ENCODE measurements around the gene MCHR2.
A peak's percentile ranks its signal among the peaks of the same experiment; 100 is the strongest.
"Not testable (repeated sequence)": the region's sequence is repeated elsewhere in the genome, so short reads cannot be mapped to it uniquely, and the experiment has no call there.

Gene MCHR2, protein sequence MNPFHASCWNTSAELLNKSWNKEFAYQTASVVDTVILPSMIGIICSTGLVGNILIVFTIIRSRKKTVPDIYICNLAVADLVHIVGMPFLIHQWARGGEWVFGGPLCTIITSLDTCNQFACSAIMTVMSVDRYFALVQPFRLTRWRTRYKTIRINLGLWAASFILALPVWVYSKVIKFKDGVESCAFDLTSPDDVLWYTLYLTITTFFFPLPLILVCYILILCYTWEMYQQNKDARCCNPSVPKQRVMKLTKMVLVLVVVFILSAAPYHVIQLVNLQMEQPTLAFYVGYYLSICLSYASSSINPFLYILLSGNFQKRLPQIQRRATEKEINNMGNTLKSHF

DNA sequence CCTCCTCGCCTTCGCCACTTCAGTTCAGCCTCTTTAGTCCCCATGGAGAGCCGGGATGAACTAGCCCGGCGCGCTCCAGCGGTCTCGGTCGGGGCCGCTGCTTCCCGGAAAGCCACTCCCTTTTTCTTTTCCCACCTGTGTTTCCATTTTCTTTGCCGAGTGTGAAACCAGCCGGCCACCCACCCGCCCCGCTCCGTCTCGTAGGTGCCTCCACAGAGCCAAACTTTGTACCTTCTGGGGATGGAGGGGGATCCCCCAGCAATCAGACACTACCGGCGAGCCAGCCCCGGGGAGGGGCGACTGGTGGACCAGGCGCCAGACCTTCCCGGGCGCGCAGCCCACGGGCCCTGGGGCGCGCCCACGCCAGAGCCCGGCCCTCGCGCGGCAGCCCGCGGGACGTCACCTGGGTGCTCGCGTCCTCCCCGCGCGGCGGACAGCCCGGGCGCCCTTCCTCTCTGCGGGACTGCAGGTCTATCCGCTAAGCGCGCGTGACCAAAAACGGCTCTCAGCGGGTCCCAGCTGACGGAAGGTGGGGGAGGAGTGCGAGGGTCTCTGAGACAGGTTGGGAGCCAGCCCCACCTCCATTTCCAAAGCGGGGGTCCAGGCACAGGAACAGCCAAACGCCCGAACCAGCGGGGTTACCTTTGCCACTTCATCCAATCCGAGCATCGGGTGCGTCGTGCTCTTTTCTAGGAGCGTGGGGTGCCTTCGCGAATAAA is at the start of gene MCHR2:
Gene MCHR2 (minus strand): TSS at position 691 of the 719 bp plus-strand sequence. CDS start 38,076 bp downstream, outside the sequence.
- H3K4me3 ChIP-seq (ENCODE audit: low read depth, low read length), result no peak within 1 kb of the TSS
- TF ChIP-seq, protein P1, sequence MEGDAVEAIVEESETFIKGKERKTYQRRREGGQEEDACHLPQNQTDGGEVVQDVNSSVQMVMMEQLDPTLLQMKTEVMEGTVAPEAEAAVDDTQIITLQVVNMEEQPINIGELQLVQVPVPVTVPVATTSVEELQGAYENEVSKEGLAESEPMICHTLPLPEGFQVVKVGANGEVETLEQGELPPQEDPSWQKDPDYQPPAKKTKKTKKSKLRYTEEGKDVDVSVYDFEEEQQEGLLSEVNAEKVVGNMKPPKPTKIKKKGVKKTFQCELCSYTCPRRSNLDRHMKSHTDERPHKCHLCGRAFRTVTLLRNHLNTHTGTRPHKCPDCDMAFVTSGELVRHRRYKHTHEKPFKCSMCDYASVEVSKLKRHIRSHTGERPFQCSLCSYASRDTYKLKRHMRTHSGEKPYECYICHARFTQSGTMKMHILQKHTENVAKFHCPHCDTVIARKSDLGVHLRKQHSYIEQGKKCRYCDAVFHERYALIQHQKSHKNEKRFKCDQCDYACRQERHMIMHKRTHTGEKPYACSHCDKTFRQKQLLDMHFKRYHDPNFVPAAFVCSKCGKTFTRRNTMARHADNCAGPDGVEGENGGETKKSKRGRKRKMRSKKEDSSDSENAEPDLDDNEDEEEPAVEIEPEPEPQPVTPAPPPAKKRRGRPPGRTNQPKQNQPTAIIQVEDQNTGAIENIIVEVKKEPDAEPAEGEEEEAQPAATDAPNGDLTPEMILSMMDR (IDR thresholded peaks at IDR 0.05; ENCODE audit: borderline replicate concordance, insufficient read depth, low read depth, low read length), result no peak

DNA sequence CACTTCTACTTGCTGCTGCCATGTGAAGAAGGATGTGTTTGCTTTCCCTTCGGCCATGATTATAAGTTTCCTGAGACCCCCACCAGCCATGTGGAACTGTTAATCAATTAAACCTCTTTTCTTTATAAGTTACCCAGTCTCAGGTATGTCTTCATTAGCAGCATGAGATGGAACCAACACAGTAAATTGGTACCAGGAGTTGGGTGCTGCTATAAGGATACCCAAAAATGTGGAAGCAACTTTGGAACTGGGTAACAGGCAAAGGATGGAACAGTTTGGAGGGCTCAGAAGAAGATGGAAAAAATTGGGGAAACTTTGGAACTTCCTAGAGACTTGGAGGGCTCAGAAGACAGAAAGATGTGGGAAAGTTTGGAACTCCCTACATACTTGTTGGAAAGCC is 44.5 kb upstream of the MCHR2 start:
- not testable (repeated sequence) for H3K4me3 ChIP-seq (ENCODE audit: low read depth, low read length)

DNA sequence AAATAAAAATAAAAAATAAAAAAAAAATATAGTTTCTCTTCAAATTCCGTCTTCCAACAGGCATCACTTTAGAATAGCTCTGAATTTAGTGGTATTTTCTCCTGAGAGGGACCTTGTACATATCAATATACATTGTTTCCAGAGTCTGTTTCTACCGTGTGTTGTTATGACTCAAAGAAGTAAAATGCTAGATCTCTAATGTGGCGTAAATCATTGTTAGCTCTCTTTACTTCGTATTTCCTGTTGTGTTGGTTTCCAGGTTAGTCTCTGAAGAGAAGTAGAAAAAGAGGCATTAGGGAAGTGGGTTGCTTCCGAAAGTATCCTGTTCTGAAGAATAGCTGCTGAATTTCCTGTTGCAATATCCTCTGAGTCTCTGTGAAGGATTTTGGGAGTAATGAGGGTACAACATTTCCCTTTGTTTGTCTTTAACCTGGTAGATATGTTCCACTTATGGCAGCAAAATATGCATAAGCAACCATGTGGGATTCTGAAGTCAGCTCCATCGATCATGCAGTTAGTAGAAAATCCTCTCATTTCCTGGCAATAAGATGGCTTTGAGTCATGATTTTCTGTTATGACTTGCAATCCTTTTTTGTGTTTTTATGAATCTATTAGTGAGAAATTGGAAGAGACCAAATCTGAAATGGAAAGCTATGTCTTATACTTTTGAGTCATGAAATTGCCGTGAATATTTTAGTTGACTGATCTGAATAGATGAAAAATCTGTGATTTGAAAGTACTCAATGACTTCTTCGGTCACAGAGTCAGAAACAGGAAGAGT is 42.0 kb upstream of the MCHR2 start:
- TF ChIP-seq, protein P1 (IDR thresholded peaks at IDR 0.05; ENCODE audit: borderline replicate concordance, insufficient read depth, low read depth, low read length), result no peak

DNA sequence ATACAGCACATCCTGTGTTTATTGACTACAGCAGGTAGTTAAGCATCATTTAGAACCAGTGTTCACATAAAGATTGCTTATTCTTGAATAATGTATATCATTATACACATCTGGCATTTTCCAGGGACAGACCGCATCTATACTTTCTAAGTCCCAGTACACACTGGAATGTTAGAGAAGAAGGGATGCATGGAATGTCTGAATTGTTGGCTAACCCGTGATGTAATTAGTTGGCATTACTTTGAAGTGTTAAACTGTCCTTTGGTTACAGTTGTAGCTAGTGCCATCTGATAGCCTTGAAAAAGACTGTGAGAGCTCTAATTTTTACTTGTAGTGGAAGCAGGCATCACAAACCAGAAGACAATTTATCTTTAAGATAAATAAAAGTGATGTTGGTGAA is 29.8 kb upstream of the MCHR2 start:
- TF ChIP-seq, protein P1 (IDR thresholded peaks at IDR 0.05; ENCODE audit: borderline replicate concordance, insufficient read depth, low read depth, low read length), result no peak
- no peak overlapping the region for H3K4me3 ChIP-seq (ENCODE audit: low read depth, low read length)

More for the DNA sequence above, 42.0 kb upstream of the MCHR2 start:
- no peak overlapping the region for H3K4me3 ChIP-seq (ENCODE audit: low read depth, low read length)

DNA sequence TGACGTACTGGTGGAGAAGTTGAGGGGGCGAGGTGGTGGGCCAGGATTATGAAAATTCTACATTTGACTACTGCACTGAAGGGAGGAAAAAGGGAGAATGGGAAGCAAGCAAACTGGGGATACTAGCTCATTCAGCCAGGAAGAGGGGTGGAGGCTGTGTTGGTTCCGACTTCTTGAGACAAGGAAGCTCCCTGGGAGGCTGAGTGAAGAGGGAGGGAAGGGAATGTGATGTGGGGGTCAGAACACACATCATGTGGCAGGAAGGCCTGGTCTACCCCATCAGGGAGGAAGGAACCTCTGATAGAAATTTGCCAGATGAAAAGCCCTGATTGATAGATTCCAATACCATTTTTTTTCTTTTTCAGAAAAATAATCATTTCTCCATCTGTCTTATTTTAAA is 28.8 kb upstream of the MCHR2 start:
- TF ChIP-seq, protein P1 (IDR thresholded peaks at IDR 0.05; ENCODE audit: borderline replicate concordance, insufficient read depth, low read depth, low read length), result no peak
- no peak overlapping the region for H3K4me3 ChIP-seq (ENCODE audit: low read depth, low read length)

DNA sequence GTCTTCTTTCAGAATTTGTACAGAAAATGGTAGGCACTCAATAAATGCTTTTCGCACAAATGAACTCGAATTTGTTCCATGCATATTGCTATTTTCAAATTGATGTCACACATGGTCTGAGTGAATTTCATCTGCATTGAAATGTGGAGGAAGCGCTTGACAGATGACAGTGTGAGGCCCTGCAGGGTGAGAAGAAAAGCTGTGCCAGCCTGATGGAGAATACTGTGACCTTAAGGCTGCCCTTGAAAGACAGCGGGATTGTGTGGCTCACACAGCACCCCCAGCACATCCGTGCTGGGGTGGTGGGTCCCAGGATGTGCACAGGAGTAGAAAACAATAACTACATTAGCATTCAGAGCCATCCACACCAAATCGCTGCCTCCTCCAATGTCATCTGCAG is 14.8 kb upstream of the MCHR2 start:
- TF ChIP-seq, protein P1 (IDR thresholded peaks at IDR 0.05; ENCODE audit: borderline replicate concordance, insufficient read depth, low read depth, low read length), result no peak
- H3K4me3 ChIP-seq (ENCODE audit: low read depth, low read length), result no peak overlapping the region

DNA sequence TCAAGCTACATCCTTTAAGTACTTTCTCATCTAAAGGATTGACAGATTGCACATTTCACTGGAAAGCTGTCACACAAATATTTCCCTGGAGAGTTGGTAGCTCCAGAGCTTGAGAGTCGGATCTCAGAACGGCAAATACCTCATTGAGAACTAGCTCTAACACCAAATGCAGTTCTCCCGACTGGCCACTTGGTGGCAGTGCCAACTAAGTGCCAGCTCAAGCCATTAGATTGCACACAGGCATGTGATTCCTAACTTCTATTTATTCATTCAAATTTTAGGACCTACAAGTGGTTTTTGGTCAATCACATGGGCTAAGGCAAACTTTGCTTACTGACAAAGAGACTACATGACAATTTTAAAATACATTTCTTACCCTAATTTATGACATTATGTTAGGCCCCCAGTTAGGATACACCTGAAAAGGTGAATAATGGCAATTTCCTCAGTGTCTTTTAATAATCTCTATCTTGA is 7.9 kb upstream of the MCHR2 start:
- TF ChIP-seq, protein P1 (IDR thresholded peaks at IDR 0.05; ENCODE audit: borderline replicate concordance, insufficient read depth, low read depth, low read length), result peak; percentile 85
- no peak overlapping the region for H3K4me3 ChIP-seq (ENCODE audit: low read depth, low read length)
